ENCODE measurements around the gene MARK4.

DNA sequence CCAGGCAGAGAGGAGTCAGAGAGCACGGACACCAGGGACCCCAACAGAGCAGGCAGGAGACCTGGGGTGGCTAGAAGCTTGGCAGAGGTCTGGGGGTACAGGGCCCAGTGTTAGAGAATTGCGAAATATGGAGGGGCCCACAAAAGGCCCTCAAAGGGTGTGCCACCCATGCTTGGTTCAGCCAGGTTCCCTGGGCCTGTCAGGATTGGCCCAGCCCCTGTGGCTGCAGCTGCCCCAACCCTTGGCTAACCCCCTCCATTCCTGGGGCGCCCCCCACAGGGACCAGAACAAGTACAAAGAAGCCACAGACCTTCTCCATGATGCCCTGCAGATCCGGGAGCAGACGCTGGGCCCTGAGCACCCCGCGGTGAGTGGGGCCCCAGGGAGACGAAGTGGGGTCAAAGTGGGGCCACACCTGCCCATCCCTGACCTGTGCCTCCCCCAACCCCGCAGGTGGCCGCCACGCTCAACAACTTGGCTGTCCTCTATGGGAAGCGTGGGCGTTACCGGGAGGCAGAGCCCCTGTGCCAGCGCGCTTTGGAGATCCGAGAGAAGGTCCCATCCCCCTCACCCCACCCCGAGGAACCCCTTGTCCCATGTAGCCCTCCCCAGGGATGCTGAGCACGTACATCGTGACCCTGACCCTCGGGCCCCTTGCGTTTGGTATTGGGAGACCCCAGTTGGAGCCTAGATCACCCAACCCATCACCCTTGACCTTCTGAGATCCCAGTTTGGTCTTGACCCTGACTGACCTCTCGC, 97.5 kb downstream of the MARK4 start:
- TF ChIP-seq POLR2A (IDR thresholded peaks at IDR 0.05; ENCODE audit: low read depth, low read length) (no peak), POLR2AphosphoS5 (IDR thresholded peaks at IDR 0.05; ENCODE audit: low read depth, low read length) (no peak)
